T47D (cell line): ENCODE measurements around the gene ATP5F1D.

Source experiments
- DNase-seq, 2 experiments: peaks; one replicate each; pipeline versions ENCODE4 v3.0.0 to v3.0.0-alpha.2; 2011 to 2012; ENCODE audit warnings: low read depth in 1 of 2, low spot score in 1 of 2
- JUND ChIP-seq: IDR thresholded peaks from 2 replicates; pipeline ENCODE4 v1.6.1; 2012; ENCODE audit warnings: low read depth
- in situ Hi-C: cut with HindIII; loops from 2 replicates; pipeline ENCODE4 v1.10.0; 2016; ENCODE audit warnings: low sequenced_read_pairs, low pct_unique_long_range_greater_than_20kb

The ATP5F1D gene

DNA sequence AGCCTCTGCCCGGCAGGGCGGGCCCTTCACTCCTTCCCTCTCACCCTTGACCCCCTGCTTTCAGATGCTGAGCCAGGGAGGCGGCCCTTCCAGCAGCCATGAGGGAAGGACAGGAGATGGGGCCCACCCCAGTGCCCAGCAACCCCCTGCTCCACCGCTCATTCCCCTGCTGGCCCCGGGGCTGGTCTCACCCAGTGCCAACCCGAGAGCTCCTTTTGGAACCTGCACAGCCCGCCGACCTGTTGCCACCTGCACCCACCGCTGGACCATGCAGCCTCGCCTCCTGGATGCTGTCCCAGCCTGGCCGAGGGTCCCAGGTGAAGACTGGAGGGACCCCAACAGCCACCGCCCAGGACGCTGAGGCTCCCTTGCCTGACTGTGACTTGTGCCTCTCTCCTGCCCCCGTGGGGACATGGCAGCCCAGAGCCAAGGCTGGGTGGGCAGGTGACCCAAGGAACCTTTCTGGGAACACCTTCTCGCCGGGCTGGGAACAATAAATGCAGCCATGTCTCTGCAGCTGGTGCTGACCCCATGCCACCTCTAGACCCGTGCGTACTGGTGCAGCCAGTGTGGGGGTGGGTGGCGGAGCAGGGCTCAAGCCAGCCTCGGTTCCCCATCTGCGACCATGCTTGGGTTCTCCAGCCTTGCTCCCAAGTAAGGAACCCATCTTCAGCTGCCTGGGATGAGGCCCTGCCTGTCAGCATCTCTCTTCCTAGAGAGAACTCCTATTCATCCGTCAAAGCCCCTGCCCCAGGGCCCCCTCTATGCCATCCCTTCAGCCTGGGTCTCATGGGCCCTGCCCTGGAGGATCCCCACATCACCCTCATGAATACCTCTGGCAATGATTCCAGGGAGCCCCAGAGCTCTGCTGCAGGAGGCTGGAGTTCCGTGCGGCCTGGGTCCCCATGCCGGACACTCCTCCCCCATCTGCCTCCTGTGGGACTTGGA is 37.4 kb downstream of the ATP5F1D start:
- in situ Hi-C loops: no loop called here
- no peak for DNase-seq
- TF ChIP-seq JUND: no peak

DNA sequence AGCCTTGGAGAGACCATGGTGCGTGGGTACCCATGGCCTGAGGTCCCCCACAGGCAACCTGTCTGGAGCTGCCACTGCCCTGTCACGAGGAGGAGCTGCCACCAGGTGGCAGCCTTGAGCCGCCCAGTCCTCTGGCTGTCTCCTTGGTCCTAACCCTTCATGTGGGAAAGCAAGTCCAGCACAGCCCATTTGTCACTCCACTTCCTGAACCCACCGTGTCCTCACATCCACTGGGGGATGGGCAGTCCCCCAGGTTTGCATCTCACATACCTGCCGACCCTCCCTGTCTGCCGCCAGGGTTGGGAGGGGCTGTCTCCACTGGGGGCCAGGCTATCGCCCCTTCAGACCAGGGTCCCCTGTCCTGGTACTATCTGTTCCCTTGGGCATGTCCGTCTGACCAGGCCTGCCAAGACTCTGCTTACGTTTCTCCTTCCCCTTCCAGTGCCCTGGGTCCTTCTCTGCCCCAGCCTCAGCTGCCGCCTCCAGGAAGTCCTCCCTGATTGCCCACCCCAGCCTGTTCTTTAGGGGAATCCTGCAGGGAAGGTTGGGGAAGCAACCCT is 38.3 kb downstream of the ATP5F1D start:
- in situ Hi-C loops: no loop called here
- DNase-seq: peak; percentile 82 to 83
- no peak for TF ChIP-seq JUND

DNA sequence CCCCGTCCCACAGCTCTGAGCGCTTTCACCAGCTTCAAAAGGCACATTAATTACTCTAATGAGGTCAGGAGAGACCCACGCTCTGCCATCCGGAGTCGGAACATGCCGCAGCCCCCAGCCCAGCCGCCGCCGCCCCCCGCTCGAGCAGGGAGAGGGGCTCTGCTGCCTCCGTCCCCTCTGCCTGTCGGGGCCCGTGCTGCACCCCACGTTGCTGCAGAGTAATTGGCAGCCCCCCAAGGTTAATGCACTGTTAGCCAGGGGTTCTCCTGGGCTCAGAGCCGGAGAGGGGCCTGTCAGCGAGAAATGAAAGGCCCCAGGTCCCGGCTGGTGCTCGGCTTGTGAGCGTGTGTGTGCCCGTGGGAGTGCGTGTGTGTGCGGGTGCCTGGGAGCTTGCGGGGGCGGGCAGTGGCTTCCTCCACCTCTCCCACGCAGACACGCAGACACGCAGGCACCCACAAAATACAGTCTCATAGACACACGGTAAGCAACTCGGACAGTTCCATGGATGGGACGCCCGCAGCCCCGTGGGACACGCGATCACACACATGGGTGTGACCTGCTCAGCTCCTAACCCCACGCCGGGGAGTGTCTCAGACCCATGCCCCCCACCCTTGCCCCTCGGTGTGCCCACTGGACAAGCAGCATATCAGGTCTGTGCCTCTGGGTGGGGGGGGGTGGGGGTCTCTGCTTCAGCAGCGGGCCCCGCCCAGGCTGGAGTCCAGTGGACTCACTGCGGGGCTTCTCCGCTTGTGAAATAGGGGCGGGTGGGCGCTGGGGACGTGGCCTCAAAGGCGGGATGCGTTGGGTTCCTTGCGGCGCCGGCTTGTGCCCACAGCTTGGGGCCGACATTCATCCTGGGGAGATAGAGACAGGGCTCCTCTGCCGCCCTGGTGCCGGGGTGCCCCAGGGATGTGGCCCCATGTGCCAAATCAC is 39.4 kb downstream of the ATP5F1D start:
- in situ Hi-C loops: no loop called here
- no peak for TF ChIP-seq JUND

DNA sequence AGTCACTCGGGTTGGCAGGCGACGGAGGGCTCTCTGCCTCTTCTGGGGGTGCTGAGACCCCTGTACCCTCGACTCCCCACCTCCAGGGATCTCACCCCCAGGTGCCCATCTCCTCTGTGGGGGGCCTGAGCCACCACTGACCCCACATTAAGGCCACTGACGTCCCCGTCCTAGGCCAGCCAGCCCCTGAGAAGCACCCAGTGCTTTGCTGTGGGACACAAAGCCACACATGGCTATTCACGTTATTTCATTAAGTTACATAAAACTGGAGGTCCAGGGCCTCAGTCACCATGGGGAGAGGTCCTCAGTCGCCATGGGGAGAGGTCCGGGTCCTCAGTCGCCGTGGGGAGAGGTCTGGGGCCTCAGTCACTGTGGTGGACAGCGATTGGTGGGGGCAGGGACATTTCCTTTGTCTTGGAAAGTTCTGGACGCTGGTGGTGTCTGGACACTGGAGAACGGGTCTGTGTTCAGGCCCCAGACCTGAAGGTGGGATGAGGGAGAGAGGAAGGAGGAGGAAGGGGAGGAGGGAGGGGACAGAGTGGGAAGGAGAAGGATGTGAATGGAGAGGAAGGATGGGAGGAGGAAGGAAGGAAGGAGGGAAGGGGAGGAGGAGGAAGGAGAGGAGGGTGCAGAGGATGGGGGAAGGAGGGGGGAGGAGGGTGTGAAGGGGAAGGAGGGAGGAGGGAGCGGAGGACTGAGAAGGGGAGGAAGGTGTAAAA is 40.2 kb downstream of the ATP5F1D start:
- DNase-seq: no peak
- in situ Hi-C loops: no loop called here
- TF ChIP-seq JUND: no peak

More for the DNA sequence above, 39.4 kb downstream of the ATP5F1D start:
- DNase-seq: no peak

DNA sequence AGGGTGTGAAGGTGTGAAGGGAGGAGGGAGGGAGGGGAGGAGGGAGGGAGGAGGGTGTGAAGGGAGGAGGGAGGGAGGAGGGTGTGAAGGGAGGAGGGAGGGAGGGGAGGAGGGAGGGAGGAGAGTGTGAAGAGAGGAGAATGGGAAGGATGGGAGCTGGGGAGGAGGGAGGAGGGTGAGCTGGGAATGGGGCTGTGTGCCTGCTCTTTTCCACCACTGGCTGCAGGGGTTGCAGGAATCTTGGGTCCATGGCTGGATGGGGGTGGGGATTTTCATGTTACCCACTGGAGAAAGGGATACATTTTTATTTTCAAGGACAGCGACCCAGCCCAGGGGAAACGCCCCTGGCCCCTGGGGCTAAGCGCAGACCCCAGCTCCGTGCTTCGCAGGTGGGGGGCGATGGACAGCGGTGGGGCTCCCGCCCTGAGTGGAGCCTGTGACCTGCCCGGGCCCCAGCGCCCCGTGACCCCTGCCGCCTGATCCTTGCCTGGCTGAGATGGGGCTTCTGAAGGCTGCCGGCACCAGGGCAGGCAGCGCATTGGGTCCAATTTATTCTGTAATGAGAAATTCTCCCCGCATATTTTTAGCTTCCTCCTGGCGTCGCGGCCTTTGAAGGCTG is 41.1 kb downstream of the ATP5F1D start:
- in situ Hi-C loops: no loop called here
- no peak for DNase-seq
- no peak for TF ChIP-seq JUND

DNA sequence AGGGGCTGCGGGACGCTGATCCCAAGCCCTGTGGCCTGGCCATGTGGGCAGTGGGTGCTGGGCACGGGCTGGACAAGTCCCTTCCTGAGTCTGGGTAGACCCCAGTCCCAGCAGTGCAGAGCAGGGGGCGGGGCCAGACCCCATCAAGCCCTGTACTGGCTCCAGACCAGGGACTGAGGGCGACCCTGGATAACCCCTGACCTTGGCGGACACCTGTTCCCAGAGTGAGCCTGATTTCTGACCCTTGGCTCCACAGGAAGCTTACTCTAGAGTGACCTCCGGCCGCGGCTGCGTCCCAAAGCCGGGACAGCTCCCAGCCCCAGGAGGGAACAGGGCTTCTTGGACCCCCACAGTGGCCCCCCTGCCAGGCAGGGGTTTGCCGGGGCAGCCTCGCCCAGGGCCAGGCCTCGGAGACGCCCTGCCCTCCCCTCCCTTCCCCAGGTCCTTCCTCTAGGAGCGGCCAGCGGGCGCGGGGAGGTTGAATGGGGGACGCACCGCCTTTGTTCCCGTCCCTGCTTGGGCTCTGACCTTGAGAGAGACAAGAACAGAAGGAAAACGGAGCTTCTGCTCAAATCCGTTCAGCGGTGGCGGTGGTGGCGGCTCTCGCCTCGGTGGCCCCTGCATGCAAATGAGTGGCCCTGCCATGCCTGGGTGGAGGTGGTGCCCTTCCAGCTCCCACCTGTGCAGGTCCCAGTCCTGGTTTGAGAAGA is 41.8 kb downstream of the ATP5F1D start:
- no peak for TF ChIP-seq JUND
- in situ Hi-C loops: no loop called here
- no peak for DNase-seq

DNA sequence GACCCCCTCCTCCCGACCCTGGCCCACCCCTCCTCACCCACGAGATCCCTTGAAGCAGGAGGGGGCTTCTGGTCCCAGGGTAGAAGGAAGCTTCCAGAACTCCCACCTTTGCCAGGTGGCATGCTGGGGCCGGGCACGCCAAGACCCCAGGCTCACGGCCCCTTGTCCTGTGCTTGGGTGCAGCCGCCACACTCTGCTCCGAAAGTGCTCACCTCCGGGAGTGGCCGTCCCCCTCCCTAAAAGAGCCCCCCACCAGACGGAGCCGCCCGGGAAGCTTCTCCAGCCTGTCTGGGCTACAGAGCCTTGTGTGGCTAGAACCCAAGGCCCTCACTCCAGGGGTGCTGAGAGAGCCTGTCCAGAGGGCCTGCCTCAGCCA is 42.4 kb downstream of the ATP5F1D start:
- TF ChIP-seq JUND: no peak
- no peak for DNase-seq
- in situ Hi-C loops: no loop called here

DNA sequence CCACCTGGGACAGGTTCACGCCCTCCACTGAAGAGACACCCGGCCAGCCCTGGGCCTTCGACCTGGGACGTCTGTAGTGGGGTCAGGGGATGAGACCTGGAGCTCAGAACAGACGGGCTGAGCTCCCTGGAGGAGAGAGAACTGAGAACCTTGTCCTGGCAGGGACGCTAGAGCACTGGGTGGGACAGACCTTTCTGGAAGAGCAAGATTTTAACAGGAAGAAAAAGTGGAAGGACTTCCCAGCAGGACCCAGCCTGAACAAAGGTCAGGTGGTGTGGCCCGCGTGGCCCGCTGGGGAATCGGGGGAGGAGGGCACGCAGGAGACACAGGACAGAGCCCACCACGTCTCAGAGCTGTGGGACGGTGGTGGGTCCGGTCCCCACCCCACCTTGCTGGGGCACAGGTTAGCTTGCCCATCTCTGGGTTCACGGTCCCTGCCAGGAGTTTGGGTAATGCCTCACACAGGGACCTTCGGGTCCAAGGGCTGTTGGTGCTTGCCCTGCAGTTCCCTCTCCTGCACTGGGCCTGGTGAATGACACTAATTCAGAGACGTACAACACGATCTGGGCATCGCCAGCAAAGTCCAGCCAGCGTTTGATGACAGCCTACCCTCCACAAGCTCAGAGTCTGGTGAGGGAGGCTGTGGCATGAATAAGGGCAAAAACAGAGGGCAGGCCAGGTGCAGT is 42.9 kb downstream of the ATP5F1D start:
- TF ChIP-seq JUND: no peak
- DNase-seq: no peak
- in situ Hi-C loops: no loop called here

DNA sequence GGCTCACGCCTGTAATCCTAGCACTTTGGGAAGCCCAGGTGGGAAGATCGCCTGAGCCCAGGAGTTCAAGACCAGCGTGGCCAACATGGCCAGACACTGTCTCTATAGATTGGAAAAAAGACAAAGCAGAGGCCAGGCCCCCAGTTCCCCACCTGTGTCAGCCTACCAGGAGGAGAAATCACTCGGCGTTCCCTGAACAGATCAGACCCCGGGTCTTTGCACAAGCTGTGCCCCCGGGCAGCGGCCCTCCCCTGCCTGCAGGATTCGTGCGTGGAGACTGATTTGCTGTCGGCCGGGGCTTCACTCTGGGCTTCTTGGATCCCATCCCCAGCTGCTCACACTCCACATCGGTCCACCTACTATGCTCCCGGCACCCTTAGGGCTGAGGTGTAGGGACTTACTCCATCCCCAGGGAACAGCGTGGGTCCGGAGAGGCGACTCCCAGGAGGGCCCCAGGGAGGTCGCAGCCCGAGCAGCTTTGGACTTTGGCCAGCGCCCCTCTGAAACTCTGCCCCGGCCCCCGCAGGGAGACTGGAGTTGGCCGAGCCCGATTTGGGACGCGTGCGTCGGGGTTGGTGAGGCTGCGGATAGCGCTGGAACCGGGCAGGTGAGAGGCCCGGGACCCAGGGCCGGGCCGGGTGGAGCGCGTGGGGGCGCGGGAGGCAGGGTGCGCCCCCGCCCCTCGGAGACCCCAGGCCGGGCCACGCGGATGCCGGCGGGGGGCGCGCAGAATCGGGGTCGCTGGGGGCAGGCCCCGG is 43.6 kb downstream of the ATP5F1D start:
- DNase-seq: no peak
- in situ Hi-C loops: no loop called here
- TF ChIP-seq JUND: no peak

DNA sequence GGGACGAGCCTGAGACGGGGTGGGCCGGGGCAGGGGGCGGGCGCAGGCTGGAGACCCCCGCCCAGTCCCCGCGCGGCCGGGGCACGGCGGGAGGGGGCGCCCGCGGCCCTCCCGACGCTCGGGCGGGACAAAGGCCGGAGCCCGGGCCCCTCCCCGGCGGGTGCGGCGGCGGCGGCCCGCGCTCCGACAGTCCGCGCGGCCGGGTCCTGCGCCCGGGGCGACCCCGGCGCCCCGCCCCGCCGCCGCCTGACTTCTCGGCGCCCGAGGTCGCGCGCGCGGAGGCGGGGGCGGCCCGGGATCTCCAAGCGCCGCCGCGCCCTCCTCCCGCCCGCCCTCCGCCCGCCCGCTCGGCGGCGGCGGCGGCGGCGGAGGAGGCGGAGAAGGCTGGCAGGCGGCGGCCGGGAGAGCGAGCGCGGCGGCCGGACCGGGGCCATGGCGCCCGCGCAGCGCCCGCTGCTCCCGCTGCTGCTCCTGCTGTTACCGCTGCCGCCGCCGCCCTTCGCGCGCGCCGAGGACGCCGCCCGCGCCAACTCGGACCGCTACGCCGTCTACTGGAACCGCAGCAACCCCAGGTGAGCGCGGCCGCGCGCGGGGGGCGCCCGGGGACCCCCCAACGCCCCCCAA is 44.3 kb downstream of the ATP5F1D start, which contains the start of gene EFNA2:
TSS of gene EFNA2 (plus strand) at position 137 of the 624 bp plus-strand sequence. CDS start at position 433, 296 bp downstream.
- peak in 1 of 2 experiments; percentile 61 for DNase-seq
- in situ Hi-C loops: no loop called here
- TF ChIP-seq JUND: no peak
